OCI-LY1 (cell line): ENCODE data around the gene ZBTB20.

ENCODE experiments used
- H2AFZ ChIP-seq: fragments of 200-600 bp; sonication (generic), shearing (Covaris generic); 2 replicates; pipeline ENCODE4 v1.6.0; 2014; ENCODE audit warnings: antibody characterized with exemption, mild to moderate bottlenecking, low read length
- H3F3A ChIP-seq: fragments of 200-600 bp; sonication (generic), shearing (Covaris generic); 2 replicates; pipeline ENCODE4 v1.6.0; 2014; ENCODE audit warnings: mild to moderate bottlenecking, antibody characterized with exemption, low read length, moderate library complexity; ENCODE audit not compliant: insufficient read depth
- H3K27ac ChIP-seq: fragments of 200-600 bp; sonication (generic); 2 replicates; pipeline ENCODE4 v1.5.1; 2014; ENCODE audit warnings: low read length, mixed run types, mild to moderate bottlenecking, low read depth; ENCODE audit not compliant: poor library complexity, severe bottlenecking
- H3K27me3 ChIP-seq: fragments of 200-600 bp; sonication (generic); 2 replicates; pipeline ENCODE4 v1.6.0; 2014; ENCODE audit warnings: antibody characterized with exemption, mild to moderate bottlenecking, low read length, moderate library complexity; ENCODE audit not compliant: insufficient read depth
- H3K36me3 ChIP-seq: fragments of 200-600 bp; sonication (generic); 2 replicates; pipeline ENCODE4 v1.6.1; 2014; ENCODE audit warnings: mild to moderate bottlenecking, antibody characterized with exemption, low read length, moderate library complexity, mixed read lengths; ENCODE audit not compliant: insufficient read depth
- H3K4me1 ChIP-seq: fragments of 200-600 bp; sonication (generic); 2 replicates; pipeline ENCODE4 v1.5.1; 2014; ENCODE audit warnings: mild to moderate bottlenecking, low read length, moderate library complexity; ENCODE audit not compliant: insufficient read depth, severe bottlenecking
- H3K4me2 ChIP-seq: fragments of 200-600 bp; sonication (generic), shearing (Covaris generic); 2 replicates; pipeline ENCODE4 v1.6.1; 2014; ENCODE audit warnings: low read length
- H3K4me3 ChIP-seq: fragments of 200-600 bp; sonication (generic); 2 replicates; pipeline ENCODE4 v1.5.1; 2014; ENCODE audit warnings: low read length, low read depth, mild to moderate bottlenecking, mixed read lengths; ENCODE audit not compliant: poor library complexity, severe bottlenecking
- H3K79me2 ChIP-seq: fragments of 200-600 bp; shearing (Covaris generic); 2 replicates; pipeline ENCODE4 v1.6.1; 2016; ENCODE audit warnings: mixed run types, low read length, mixed read lengths; ENCODE audit not compliant: insufficient read depth
- H3K9ac ChIP-seq: fragments of 200-600 bp; sonication (generic), shearing (Covaris generic); 2 replicates; pipeline ENCODE4 v1.6.1; 2014; ENCODE audit warnings: mild to moderate bottlenecking, low read length, mixed read lengths
- H3K9me2 ChIP-seq: fragments of 200-600 bp; sonication (generic), shearing (Covaris generic); 2 replicates; pipeline ENCODE4 v1.6.1; 2014; ENCODE audit warnings: low read depth, mild to moderate bottlenecking, low read length, mixed read lengths
- H3K9me3 ChIP-seq: fragments of 200-600 bp; shearing (Covaris generic); 2 replicates; pipeline ENCODE4 v1.6.1; 2014; ENCODE audit warnings: low read length, mixed read lengths
- H4K20me1 ChIP-seq: fragments of 200-600 bp; sonication (generic), shearing (Covaris generic); 2 replicates; pipeline ENCODE4 v1.6.0; 2016; ENCODE audit warnings: mild to moderate bottlenecking, low read length; ENCODE audit not compliant: insufficient read depth
- EZH2 ChIP-seq: fragments of 200-600 bp; sonication (generic), shearing (Covaris generic); IDR thresholded peaks from 2 replicates; pipeline ENCODE4 v1.8.0; 2017; ENCODE audit warnings: borderline replicate concordance, mixed run types, mild to moderate bottlenecking, antibody characterized with exemption, low read length, moderate library complexity, mixed read lengths
- TF ChIP-seq, protein P1 (sequence below): fragments of 200-600 bp; sonication (generic), shearing (Covaris generic); IDR thresholded peaks from 2 replicates; pipeline ENCODE4 v1.5.1; 2017; ENCODE audit warnings: mild to moderate bottlenecking, antibody characterized with exemption, low read length, moderate library complexity, mixed read lengths

Gene ZBTB20

DNA sequence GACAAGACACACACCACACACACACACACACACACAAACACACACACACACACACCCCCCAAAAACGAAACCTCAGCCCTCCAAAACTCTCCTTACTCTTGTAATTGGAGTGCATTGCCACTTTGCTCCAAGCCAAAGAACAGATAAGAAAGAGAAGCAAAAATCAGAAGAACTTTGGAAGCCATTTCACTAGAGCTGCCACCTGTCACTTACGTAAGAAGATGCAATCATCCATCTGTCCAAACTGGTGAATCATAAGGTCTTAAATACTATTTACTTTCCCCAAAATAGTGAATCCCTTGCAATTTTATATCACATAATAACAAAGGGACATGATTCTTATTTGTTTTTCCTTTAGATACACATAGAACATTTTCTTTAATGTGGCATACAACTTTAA is 285.4 kb downstream of the ZBTB20 start:
- Histone ChIP-seq H3K27me3 (no peaks in the 10 kb centered on the region), H2AFZ (no peak overlapping the region), H3K4me3 (no peak overlapping the region), H3K4me1 (peaks cover 11% of the 10 kb centered on the region), H3K79me2 (no peaks in the 10 kb centered on the region), H3K9me3 (no peaks in the 10 kb centered on the region), H3K4me2 (no peak overlapping the region), H3K36me3 (no peaks in the 10 kb centered on the region), H4K20me1 (no peaks in the 10 kb centered on the region), H3F3A (no peaks in the 10 kb centered on the region), H3K27ac (no peak overlapping the region), H3K9ac (no peak overlapping the region), H3K9me2 (no peaks in the 10 kb centered on the region)
- TF ChIP-seq, protein P1, sequence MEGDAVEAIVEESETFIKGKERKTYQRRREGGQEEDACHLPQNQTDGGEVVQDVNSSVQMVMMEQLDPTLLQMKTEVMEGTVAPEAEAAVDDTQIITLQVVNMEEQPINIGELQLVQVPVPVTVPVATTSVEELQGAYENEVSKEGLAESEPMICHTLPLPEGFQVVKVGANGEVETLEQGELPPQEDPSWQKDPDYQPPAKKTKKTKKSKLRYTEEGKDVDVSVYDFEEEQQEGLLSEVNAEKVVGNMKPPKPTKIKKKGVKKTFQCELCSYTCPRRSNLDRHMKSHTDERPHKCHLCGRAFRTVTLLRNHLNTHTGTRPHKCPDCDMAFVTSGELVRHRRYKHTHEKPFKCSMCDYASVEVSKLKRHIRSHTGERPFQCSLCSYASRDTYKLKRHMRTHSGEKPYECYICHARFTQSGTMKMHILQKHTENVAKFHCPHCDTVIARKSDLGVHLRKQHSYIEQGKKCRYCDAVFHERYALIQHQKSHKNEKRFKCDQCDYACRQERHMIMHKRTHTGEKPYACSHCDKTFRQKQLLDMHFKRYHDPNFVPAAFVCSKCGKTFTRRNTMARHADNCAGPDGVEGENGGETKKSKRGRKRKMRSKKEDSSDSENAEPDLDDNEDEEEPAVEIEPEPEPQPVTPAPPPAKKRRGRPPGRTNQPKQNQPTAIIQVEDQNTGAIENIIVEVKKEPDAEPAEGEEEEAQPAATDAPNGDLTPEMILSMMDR, result no peak
- no peak for TF ChIP-seq EZH2

DNA sequence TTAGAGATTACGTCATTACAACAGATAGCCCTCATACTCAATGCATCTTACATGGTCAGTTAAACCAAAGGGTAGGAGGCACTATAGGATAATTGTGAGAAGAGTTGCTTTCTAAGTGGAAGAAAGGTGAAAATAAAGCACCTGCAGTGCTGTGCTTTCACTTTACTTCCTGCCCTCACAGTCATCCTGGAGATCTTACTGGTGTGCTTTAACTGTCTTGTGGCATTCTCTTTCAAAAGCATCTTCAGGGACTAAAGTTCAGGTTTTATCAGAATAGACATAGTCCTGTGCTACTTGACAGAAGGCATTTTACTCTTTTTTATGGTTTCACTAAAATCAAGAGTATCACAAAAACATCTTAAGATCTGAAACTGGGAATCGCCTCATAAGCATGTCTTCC is 286.6 kb downstream of the ZBTB20 start:
- Histone ChIP-seq H3K36me3 (no peaks in the 10 kb centered on the region), H3K9me3 (no peaks in the 10 kb centered on the region), H3K4me3 (no peak overlapping the region), H2AFZ (no peak overlapping the region), H4K20me1 (no peaks in the 10 kb centered on the region), H3K79me2 (no peaks in the 10 kb centered on the region), H3K27me3 (no peaks in the 10 kb centered on the region), H3F3A (no peaks in the 10 kb centered on the region), H3K4me1 (peaks cover 11% of the 10 kb centered on the region), H3K9ac (no peak overlapping the region), H3K4me2 (no peak overlapping the region), H3K9me2 (no peaks in the 10 kb centered on the region), H3K27ac (no peak overlapping the region)
- TF ChIP-seq EZH2, result no peak
- TF ChIP-seq, protein P1, result no peak

DNA sequence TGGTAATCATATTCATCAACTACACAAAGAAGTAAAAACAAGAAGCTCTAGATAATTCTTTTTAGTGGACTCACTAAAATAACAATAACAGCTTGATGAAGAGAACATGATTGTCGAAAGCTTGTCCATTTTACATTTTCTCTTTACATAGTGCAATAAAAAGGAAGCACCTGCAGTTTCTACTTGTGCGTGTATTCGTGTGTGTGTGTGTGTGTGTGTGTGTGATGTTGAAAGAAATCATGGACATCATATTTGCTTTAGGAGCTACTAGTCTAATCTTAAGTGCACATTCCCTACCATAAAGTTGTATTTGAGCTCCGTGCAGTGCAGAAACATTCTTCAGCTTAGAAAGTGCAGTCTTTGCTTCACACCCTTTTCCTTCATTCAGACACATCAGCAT is 288.8 kb downstream of the ZBTB20 start:
- no peaks in the 10 kb centered on the region for H3F3A ChIP-seq
- H3K4me3 ChIP-seq, result no peak overlapping the region
- no peaks in the 10 kb centered on the region for H3K9me3 ChIP-seq
- no peaks in the 10 kb centered on the region for H3K36me3 ChIP-seq
- H3K79me2 ChIP-seq, result no peaks in the 10 kb centered on the region
- H4K20me1 ChIP-seq, result no peaks in the 10 kb centered on the region
- no peak overlapping the region for H2AFZ ChIP-seq
- H3K27ac ChIP-seq, result no peak overlapping the region
- H3K9ac ChIP-seq, result no peak overlapping the region
- peaks cover 6% of the 10 kb centered on the region for H3K4me1 ChIP-seq
- H3K9me2 ChIP-seq, result no peaks in the 10 kb centered on the region
- H3K27me3 ChIP-seq, result no peaks in the 10 kb centered on the region
- no peak for TF ChIP-seq EZH2
- TF ChIP-seq, protein P1, result no peak
- H3K4me2 ChIP-seq, result no peak overlapping the region
